PFSK-1 (cell line): Measurements from ENCODE around the gene ASMTL.
A peak's percentile ranks its signal among the peaks of the same experiment; 100 is the strongest.

ENCODE experiments used
- FOXP2 ChIP-seq: optimal IDR thresholded peaks from 2 replicates; pipeline ENCODE3; 2011; ENCODE audit warnings: borderline replicate concordance, control low read depth, inconsistent platforms; ENCODE audit not compliant: insufficient read depth; ENCODE audit errors: extremely low read length, extremely low read depth
- POLR2AphosphoS5 ChIP-seq: IDR thresholded peaks from 2 replicates; pipeline ENCODE4 v1.6.1; 2012; ENCODE audit warnings: low read depth, mild to moderate bottlenecking, control low read depth, low read length, moderate library complexity
- SIN3A ChIP-seq: IDR thresholded peaks from 2 replicates; pipeline ENCODE4 v1.6.1; 2012; ENCODE audit warnings: mild to moderate bottlenecking, low read length, moderate library complexity, borderline replicate concordance; ENCODE audit not compliant: insufficient read depth
- TAF1 ChIP-seq: IDR thresholded peaks from 2 replicates; pipeline ENCODE4 v1.6.1; 2012; ENCODE audit warnings: low read length, control low read depth, borderline replicate concordance; ENCODE audit not compliant: insufficient read depth
- TF ChIP-seq, protein P1 (sequence below), 2 experiments: IDR thresholded peaks; 2 replicates each; pipeline versions ENCODE4 v1.6.1 to v1.8.0; 2011 to 2012; ENCODE audit warnings: low read depth in 2 of 2, low read length in 2 of 2, control low read depth in 1 of 2, inconsistent platforms in 1 of 2, mild to moderate bottlenecking in 1 of 2, moderate library complexity in 1 of 2; ENCODE audit not compliant: insufficient read depth in 1 of 2

The ASMTL gene

DNA sequence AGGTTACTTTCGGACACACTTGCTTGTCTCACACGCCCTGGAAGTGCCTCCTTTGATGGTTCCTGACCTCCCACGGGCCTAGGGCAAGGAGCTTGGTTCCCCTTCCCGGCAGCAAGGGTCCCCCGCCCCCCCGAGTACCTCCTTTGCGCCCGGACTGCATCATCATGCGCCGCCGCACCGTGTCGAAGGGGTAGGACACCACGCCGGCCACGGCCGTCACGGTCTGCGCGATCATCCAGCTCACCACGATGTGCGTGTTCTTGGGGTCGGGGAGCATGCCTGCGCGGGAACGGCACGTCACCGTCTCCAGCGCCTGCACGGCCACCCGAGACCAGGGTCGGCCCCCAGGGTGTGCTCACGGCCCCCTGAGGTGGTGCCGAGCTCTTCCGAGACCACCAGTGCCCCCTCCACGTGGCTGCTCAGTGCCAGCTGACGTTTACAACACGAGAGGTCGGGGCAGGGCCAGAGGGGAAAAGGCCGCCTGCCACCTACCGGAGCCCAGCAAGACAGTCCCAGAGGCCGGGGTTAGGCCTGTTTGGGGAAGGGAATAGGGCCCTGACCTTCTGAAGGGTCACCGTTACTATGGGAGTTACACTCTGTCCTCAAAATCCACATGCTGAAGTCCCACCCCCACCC is 65.5 kb downstream of the ASMTL start:
- TF ChIP-seq POLR2AphosphoS5 (no peak), FOXP2 (no peak), SIN3A (no peak), TAF1 (no peak)
- TF ChIP-seq, protein P1, sequence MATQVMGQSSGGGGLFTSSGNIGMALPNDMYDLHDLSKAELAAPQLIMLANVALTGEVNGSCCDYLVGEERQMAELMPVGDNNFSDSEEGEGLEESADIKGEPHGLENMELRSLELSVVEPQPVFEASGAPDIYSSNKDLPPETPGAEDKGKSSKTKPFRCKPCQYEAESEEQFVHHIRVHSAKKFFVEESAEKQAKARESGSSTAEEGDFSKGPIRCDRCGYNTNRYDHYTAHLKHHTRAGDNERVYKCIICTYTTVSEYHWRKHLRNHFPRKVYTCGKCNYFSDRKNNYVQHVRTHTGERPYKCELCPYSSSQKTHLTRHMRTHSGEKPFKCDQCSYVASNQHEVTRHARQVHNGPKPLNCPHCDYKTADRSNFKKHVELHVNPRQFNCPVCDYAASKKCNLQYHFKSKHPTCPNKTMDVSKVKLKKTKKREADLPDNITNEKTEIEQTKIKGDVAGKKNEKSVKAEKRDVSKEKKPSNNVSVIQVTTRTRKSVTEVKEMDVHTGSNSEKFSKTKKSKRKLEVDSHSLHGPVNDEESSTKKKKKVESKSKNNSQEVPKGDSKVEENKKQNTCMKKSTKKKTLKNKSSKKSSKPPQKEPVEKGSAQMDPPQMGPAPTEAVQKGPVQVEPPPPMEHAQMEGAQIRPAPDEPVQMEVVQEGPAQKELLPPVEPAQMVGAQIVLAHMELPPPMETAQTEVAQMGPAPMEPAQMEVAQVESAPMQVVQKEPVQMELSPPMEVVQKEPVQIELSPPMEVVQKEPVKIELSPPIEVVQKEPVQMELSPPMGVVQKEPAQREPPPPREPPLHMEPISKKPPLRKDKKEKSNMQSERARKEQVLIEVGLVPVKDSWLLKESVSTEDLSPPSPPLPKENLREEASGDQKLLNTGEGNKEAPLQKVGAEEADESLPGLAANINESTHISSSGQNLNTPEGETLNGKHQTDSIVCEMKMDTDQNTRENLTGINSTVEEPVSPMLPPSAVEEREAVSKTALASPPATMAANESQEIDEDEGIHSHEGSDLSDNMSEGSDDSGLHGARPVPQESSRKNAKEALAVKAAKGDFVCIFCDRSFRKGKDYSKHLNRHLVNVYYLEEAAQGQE (IDR thresholded peaks at IDR 0.05; ENCODE audit: insufficient read depth in 1 of 2, low read depth in 2 of 2, low read length in 2 of 2), result no peak

DNA sequence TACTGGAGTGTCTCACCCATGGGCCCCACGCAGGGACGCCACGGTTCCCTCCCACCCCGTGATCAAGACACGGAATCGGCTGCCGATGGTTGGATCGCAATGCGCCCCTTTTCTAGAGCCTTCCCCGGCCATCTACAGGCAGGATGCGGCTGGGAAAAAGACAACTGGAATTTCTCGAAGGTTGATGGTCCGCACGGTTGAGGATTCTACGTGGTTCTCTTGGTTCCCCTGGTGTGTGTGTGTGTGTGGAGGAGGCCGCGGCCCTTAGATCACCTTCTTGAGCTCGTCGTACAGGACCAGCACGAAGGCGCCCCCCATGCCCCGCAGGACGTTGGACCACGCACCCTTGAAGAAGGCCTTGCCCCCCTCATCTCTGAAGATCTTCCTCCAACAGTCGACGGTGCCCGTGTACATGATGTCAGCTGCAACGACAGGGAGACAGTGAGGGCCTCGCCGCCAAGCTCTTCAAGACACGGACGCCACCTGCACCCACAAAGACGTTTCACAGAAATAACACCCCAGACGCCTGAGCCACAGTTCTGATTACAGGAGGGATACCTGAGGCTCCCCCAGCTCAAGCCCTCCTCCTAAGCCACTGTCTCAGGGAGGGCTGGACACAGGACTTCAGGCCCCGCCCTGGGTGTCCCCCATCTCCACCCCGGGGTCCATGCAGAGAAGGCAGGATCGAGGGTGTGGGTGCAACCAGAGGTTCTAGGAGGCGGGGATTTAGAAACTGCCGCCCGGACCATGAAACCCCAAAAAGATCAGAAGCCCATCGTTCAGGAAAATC is 66.2 kb downstream of the ASMTL start:
- no peak for TF ChIP-seq FOXP2
- TF ChIP-seq SIN3A, result no peak
- TF ChIP-seq TAF1, result no peak
- TF ChIP-seq POLR2AphosphoS5, result no peak
- TF ChIP-seq, protein P1 (IDR thresholded peaks at IDR 0.05; ENCODE audit: insufficient read depth in 1 of 2, low read depth in 2 of 2, low read length in 2 of 2), result no peak

DNA sequence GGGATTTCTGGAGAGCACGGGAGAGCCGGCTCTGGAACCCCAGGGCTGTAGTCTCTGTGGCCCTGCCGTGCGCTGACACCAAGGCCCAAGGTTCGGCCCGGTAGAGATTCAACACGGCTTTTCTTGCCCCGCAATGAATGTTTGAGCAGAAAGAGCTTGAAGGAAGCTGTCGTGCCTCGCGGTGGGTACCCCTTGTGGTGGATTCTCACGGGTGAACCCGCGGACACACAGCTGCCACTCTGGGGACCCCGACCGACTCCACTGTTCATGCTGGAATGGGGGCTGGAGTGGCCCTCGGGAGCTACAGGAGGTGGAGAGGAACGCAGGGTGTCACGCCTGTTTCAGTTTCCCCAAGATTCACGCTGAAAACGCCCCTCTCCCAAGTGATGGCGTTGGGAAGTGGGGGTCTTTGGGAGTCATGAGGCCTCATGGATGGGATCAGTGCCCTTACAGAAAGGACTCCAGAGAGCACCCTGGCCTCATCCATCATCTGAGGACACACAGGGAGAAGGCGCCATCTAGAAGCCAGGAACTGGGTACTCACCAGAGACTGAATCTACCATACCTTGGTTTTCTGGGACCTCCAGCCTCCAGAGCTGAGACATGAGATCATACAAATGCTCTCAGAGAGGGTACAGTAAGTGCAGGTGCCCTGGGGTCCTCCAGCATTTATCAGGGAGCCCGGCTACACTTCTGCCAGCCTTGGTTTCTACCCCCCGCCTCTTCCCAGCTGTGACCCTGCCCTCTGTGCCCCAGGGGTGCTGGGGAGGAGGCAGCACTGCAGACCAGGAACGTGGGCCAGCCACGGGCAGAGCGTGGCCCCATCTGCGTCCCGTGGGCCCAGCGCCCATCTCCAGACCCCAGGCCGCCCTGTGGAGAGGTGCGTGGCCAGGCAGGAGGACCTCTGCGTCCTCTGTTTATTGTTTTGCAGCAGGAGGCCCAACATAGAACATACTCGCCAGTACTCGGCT is 67.2 kb downstream of the ASMTL start:
- TF ChIP-seq TAF1, result no peak
- no peak for TF ChIP-seq SIN3A
- TF ChIP-seq FOXP2, result no peak
- TF ChIP-seq, protein P1 (IDR thresholded peaks at IDR 0.05; ENCODE audit: insufficient read depth in 1 of 2, low read depth in 2 of 2, low read length in 2 of 2), result no peak
- TF ChIP-seq POLR2AphosphoS5, result peak; percentile 28

DNA sequence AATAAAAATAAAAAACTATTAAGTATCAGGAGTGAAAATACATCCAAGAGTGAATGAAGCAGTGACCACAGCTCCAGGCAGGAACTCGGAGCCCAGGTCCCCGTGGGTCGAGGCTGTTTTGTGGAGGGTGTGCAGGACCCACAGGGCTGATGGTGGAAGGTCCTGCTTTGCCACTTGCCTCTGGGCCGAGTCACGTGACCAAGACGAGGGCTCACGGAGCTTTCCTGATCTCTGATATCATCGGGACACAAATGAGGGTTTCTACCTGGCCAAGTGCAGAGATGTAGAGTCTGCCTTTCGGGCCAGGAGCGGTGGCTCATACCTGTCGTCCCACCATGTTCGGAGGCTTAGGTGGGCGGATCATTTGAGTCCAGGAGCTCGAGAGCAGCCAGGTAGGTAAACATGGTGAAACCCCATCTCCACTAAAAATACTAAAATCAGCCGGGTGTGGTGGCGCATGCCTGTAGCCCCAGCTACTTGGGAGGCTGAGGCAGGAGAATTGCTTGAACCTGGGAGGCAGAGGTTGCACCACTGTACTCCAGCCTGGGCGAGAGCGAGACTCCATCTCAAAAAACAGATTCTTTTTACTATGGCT is 68.0 kb downstream of the ASMTL start:
- peak; percentile 69 for TF ChIP-seq POLR2AphosphoS5
- TF ChIP-seq TAF1, result no peak

DNA sequence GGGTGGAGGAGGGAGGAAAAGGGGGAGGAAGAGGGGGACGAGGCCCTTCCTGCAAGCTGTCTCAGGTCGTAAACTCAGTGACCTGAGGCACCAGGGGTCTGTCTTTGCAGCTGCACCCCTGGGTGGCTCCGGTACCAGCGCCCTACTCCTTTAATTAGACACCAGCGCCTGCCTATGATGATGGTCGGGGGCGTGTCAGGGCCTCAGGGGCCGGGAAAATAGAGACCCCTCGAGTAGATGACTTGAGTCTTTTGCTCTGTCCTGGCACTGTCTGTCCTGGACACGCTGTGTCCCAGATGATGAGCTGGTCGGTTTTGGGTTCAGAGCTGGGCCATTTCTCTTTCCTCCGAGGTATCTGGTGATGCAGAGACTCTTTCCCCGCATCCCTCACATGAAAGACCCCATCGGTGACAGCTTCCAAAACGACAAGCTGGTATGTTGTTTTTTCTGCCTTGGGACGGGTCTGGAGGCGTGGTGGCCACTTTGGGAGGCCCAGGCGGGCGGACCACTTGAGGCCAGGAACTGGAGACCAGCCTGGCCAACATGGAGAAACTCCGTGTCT is 72.0 kb downstream of the ASMTL start:
- TF ChIP-seq, protein P1 (IDR thresholded peaks at IDR 0.05; ENCODE audit: insufficient read depth in 1 of 2, low read depth in 2 of 2, low read length in 2 of 2), result no peak
